ENCODE results near the gene UBLCP1.

DNA sequence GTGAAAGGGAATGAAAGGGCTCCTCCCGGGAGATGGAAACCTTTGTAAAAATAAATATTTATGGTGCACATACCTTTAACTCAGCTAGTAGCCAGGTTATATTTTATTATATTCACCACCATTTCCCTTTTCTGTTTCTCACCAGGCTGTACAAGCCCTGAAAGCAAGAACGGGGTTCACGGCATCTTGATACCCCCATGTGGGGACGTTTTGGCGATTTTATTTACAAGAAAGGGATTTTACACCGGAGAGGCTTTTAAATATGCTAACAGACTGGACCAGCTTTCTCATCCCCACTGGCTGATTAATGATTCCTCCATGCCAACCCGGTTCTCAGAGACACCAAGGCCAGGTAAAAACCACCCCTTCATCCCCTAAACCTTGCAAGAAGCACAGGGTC is 48.0 kb downstream of the UBLCP1 start:
- no peak for TF ChIP-seq POLR2A (IDR thresholded peaks at IDR 0.05)
- TF ChIP-seq, protein P1, sequence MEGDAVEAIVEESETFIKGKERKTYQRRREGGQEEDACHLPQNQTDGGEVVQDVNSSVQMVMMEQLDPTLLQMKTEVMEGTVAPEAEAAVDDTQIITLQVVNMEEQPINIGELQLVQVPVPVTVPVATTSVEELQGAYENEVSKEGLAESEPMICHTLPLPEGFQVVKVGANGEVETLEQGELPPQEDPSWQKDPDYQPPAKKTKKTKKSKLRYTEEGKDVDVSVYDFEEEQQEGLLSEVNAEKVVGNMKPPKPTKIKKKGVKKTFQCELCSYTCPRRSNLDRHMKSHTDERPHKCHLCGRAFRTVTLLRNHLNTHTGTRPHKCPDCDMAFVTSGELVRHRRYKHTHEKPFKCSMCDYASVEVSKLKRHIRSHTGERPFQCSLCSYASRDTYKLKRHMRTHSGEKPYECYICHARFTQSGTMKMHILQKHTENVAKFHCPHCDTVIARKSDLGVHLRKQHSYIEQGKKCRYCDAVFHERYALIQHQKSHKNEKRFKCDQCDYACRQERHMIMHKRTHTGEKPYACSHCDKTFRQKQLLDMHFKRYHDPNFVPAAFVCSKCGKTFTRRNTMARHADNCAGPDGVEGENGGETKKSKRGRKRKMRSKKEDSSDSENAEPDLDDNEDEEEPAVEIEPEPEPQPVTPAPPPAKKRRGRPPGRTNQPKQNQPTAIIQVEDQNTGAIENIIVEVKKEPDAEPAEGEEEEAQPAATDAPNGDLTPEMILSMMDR (IDR thresholded peaks at IDR 0.05), result no peak
